GM18520 (cell line): ENCODE measurements around the gene YLPM1.

ENCODE experiments used
- ATAC-seq: cut with Tn5 transposase; IDR thresholded peaks from one replicate; pipeline ENCODE4 v1.9.1; 2021; ENCODE audit not compliant: unreplicated experiment

Gene YLPM1

GRCh38 chr14:74868739-74869138 is 105.6 kb downstream of the YLPM1 start:
- no peak for ATAC-seq

GRCh38 chr14:74871819-74872218 is 108.7 kb downstream of the YLPM1 start:
- no peak for ATAC-seq

GRCh38 chr14:74875204-74875603 is 112.1 kb downstream of the YLPM1 start:
- no peak for ATAC-seq

- no peak for ATAC-seq
These were observed 113.1 kb downstream of the YLPM1 start, which contains the start of gene PROX2 for GRCh38 chr14:74875941-74876913. Gene PROX2, minus strand, starts transcription at chr14:74876145. Its CDS starts 12,311 bp downstream, at chr14:74863834.

GRCh38 chr14:74879427-74880182 is 116.5 kb downstream of the YLPM1 start:
- ATAC-seq, result no peak

- peak; percentile 90 for ATAC-seq
These were observed 118.5 kb downstream of the YLPM1 start, which contains the start of gene DLST for GRCh38 chr14:74881431-74882102. Gene DLST, plus strand, starts transcription at chr14:74881916. Its CDS starts 38 bp downstream, at chr14:74881954.

- ATAC-seq, result peak; percentile 24
These were observed 119.2 kb downstream of the YLPM1 start for GRCh38 chr14:74882103-74882920.
